Measurements from ENCODE around the gene CORT.
"Not testable (repeated sequence)": the region's sequence is repeated elsewhere in the genome, so short reads cannot be mapped to it uniquely, and the experiment has no call there.

The CORT gene

DNA sequence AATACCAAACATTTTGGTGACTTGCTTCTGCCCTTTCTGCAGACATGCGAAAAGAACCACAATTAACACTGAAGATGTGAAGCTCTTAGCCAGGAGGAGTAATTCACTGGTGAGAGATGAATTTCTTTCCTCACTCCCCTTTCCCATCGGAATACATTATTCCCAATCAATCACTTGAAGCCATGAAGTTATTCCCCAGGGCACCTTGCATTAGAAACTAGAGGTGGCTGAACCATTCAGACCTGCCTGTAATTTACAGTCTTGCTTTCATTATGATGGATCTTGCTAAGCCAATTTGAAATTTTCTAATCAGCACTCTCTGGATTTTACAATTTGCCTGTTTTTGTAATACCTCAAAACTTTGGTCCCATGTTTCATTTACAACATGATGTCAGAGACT is 9.5 kb upstream of the CORT start:
- DNase-seq = no peak

DNA sequence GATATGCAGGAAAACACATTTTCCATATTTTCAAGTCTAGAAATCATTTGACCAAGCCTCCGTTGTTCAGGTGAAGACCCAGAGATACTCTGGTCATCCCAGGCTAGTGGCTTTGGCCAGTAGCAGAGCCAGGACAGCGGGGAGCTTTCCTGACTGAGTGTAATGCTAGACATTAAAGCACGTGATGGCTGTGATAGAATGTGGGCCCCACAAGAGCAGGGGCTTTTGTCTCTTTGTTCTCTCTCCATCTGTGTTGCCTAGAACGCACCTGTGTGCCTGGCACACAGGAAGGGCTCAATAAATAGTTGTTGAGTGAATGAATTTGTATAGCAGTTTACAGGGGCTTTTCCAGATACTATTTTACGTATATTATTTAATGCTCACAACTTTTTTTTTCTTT is 9.0 kb upstream of the CORT start:
- DNase-seq = no peak

DNA sequence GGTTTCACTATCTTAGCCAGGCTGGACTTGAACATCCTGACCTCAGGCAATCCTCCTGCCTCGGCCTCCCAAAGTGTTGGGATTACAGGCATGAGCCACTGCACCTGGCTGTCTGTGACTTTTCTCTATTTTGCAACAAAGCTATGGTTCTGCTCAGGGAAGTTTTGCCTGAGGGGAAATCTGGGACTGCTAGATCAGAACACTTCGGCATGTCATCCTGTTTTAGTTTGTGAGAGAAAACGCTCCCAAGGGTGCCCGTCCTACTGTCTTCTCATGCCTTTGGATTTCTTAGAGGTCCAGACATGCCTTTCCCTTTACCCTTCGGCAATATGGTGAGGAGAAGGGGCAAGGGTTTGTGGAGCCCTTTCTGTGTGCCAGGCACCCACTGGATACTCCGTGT is 5.6 kb upstream of the CORT start:
- no peak for DNase-seq

DNA sequence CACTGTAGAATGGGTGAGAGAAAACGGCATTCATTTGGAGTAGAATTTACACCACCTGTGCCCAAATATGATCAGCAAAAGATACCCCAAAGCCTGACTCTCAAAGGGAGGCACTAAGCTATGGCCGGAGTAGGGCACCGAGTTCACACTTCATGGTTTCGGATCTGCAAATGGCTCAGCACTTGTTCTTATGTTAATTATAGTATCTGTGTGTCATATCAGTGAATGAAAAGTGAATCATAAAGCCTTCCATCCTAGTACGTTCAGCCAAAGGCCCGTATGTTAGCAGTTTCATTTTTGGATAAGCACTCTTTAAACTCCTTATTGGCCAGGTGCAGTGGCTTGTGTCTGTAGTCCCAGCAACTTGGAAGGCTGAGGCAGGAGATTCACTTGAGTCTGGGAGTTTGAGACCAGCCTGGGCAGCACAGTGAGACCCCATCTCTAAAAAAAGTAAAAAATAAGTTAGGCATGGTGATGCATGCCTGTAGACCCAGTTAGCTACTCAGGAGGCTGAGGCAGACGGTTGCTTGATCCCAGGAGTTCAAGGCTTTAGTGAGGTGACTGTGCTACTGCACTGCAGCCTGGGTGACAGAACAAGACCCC is 4.9 kb upstream of the CORT start:
- no peak for DNase-seq

DNA sequence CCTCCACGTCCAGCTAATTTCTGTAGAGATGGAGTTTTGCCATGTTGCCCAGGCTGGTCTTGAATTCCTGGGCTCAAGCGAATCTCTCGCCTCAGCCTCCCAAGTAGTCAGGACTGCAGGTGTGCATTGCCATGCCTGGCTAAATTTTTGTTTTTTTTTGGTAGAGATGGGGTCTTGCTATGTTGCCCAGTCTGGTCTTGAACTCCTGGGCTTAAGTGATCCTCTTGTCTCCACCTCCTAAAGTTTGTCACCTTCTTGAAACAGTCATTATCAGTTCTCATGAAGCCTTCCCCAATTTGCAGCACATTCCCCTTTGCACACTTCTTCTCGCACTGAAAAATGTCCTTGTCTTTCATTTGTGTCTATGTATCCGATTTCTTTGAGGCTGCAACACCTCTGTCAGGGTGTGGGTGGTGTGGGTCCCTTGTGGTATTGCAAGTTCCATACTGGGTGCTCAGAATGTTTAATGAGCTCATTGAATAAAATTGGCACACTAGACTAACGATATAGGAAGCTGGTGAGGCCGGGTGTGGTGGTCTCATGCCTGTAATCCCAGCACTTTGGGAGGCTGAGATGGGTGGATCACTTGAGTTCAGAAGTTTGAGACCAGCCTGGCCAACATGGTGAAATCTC is 2.9 kb upstream of the CORT start:
- DNase-seq = no peak

DNA sequence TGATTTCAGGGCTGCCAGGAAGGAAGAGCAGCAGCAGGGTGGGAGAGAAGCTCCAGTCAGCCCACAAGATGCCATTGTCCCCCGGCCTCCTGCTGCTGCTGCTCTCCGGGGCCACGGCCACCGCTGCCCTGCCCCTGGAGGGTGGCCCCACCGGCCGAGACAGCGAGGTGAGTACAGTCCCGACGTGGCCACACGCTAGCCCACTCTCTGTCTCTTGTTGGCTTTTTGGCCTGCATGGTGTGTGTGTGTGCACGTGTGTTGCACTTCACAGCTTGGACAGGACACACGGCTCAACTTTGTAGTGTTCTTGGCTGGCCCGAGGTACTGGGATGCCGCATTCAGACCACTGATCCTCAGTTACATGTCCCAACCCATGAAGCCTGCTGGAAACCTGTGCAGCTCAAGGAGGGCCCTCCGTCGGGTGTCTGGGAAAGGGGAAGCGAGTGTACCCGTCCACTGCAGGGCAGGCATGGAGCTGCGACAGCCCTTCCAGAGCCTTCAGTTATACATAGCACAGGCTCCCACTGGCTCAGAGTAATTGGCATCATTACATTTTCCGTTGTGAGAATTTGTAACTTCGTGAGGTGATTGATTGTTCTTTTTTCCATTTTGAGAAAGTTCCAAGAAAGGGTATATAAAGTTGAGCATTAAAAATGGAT is 454 bp downstream of the CORT start:
- DNase-seq = no peak

DNA sequence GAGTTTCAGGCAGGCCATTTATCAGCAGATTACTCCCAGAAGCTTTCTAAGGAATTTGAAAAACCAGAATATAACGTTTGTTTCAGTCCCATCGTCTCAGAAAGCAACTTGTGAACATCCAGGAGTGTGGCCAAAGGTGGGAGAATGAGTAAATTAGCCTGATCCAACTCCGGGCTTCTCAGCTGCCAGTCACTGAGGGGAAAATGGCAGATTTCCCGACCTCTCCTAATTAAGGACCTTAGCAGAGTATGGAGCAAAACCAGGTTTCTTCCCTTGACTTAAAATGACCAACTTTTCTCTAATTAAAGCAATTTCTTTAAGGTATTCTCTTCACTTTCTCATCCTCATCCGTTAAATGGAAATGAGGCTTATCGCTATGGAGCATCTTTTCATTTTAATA is 1.0 kb downstream of the CORT start:
- DNase-seq = no peak

DNA sequence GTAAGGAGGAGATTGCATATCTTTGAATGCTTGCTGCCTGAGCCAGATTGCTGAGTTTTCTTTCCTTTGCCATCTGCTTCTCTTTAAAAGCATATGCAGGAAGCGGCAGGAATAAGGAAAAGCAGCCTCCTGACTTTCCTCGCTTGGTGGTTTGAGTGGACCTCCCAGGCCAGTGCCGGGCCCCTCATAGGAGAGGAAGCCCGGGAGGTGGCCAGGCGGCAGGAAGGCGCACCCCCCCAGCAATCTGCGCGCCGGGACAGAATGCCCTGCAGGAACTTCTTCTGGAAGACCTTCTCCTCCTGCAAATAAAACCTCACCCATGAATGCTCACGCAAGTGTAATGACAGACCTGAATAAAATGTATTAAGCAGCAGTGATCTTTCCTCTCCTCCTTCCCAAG is 1.5 kb downstream of the CORT start:
- no peak for DNase-seq

DNA sequence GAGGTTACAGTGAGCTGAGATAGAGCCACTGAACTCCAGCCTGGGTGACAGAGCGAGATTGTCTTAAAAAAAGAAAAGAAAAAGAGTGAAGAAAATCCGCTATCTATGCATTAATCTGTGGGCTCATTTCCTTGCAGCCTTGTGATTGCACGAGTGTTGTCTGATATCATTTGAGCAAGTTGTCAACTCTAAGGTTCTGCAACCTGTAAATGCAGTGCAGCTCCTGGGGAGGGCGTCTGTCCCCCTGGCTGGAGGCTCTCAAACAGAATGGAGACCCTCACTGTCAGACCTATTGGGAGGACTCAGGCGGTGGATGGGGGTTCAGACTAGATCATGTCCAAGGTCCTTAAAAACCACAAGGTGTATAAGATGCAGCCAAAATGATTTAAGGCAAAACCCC is 6.2 kb downstream of the CORT start:
- no peak for DNase-seq

DNA sequence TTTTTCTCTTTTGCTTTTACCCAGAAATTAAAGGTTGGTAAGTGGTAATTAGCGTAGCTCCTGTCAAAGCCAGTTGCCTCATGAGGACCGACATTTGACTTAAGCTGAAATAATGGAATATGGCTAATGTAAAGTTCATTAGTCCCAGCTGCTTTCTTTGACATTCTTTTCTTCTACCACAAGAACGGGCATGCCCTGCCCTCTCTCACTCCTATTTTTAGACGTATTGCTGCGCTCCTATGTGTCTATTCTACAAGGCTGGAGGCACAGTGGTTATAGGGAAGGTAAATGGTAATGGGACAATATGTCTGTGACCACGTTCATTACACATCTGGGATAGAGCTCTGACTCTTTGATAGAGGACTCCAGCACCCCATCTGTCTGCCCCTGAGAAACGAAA is 6.8 kb downstream of the CORT start:
- DNase-seq = no peak

DNA sequence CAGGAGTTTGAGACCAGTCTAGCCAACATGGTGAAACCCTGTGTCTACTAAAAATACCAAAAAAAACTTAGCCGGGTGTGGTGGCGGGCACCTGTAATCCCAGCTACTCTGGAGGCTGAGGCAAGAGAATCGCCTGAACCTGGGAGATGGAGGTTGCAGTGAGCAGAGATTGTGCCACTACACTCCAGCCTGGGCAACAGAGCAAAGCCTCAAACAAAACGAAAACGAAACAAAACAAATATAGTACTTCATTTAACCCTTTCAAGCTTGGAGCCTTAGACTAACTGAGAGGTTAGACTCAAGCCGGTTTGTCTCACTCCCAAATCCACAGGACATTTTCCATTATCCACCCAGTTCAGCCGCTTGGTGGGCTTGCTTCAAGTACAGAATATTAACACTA is 7.6 kb downstream of the CORT start:
- DNase-seq = not testable (repeated sequence)

DNA sequence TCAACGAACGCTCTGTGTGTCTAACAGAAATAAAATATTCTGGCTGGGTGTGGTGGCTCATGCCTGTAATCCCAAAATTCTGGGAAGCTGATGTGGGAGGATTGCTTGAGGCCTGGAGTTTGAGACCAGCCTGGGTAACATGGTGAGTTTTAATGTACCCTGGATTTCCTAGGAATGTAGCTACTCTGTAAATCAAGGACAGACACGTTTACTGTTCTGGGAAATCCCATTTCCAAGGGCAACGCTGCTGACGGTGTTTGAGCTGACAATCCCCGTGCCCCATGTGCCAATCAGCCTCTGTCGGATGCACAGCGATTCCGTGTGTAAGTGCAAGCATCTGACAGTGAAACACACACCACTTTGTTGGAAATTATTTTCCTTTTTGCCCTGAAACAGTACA is 8.0 kb downstream of the CORT start:
- no peak for DNase-seq

DNA sequence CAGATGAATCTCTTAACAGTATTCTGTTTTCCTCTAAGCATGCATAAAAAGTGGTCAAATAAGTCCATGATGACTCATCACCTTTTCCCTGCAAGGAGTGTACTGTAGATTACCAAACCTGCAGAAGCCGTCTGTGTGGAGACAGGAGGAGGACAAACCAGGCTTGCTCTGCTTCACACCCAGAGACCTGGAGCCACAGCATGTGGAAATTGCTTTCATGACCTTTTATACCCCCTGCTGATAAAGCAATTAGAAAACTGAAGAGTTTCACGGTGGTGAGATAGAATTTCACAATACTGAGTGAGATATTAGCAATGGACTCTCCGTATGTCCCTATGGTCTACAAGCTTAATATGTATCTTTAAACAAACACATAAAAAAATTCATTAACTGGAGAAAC is 9.4 kb downstream of the CORT start:
- no peak for DNase-seq

DNA sequence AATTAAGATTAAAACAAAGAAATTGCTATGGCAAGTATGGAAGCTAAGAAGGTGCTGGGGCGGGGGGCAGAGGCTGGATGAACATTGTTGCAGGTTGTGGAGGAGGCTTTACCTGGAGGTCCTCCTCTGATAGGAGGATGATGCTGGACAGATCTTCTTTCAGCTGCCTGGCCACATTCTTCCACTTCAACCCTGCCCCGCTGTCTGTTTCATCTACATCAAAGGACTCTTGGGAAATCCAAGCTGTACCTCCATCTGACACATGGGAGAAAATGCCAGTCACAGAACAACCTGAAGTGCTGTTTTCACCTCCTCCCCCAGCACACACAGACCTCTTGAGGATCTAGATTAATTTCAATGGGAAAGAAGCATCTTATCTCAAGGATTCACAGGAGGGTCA is 17.2 kb downstream of the CORT start:
- DNase-seq = no peak

DNA sequence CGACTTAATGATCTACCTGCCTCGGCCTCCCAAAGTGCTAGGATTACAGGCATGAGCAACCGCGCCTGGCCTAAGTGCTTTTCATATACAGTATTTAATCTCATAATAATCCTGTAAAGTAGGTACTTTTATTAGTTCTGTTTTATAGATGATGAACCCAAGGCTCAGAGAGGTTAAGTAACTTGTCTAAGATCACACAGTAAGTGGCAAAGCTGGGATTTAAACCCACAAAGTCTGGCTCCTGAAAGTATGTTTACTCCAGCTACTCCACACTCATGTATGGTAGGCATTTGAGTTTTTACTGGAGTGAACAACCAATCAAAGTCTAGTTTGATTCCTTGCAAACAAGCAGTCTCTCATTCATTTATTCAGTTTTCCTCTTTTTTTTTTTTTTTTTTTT is 20.2 kb downstream of the CORT start:
- no peak for DNase-seq

DNA sequence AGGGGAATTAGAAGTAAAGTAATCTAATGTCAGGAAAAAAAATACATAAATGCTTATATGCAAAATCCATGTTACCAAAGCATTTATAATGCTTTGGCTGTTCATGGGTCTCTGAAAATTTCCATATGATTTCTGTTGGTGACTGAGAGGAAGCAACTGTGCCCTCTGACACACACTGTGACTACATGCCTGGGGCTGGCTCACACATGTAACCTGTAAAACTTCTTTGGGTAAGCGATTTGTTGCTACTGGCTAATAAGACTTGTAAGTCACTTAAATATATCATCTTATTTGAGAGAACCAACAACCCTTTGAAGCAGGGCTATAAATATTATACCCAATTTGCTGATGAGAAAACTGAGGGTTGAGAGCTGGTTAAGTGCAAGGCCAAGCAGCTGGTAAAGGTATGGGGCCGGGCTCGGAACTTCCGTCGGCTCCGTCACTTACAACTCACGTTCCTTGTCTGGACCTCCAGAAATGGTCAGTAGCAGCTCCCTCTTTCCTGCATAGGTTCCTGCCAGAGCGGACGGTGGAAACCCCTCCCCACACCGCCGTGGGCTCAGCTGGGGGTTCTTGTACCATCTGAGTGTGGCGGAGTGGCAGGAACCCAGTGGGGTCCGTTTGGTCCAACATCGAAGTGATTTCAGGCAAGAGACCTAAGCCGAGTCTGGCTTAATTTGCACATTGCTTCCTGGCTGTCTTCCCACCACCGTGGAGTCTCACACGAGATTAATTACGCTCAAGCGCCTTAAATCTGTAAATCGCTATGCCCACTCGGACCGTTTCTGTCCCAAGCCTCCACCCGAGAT is 21.8 kb downstream of the CORT start:
- no peak for DNase-seq

DNA sequence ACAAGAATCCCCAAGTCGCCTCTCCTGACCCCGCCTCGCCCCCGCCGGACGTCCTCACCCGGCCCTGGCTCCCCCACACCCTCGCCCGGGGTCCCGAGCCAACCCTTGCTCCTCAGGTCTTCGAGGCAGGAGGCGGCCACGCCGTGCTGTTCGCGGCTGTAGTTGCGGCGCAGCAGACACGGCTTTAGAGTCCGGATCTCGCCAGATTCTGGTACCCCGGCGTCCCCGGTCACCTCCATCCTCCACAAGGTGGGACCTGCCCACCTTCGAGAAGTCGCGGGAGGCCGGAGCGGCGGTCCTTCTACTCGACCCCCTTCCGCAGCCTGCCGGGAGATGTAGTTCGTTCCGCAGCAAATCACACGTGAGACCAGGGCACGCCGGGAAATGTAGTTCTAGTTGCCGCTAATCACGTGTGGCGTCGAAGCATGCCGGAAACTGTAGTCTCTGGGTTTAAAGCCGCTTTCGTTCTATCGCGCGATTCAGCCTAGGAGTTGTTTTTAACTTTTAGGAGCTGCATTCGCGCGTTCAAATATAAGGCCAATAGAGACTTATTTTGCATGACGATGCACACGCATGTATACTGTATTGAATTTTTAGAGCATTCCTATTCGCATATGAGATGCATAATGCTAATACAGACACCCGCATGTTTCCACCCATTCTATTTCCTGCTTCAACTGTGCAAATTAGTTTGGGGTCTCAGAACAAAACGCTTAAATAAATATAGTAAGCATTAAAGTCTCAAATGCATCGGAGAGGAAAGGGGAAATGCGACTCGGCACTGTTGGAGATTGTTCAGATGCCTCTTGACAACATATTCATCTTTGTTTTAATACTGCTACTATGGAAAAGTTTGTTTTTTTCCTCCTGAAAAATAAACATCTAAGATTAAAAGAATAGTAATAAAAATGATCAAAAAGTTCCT is 22.7 kb downstream of the CORT start, which contains the start of gene DFFA:
Gene DFFA, minus strand, starts transcription at position 310 of the 925 bp plus-strand sequence. Its CDS starts 71 bp downstream, at position 239.
- DNase-seq = peak; percentile 96

DNA sequence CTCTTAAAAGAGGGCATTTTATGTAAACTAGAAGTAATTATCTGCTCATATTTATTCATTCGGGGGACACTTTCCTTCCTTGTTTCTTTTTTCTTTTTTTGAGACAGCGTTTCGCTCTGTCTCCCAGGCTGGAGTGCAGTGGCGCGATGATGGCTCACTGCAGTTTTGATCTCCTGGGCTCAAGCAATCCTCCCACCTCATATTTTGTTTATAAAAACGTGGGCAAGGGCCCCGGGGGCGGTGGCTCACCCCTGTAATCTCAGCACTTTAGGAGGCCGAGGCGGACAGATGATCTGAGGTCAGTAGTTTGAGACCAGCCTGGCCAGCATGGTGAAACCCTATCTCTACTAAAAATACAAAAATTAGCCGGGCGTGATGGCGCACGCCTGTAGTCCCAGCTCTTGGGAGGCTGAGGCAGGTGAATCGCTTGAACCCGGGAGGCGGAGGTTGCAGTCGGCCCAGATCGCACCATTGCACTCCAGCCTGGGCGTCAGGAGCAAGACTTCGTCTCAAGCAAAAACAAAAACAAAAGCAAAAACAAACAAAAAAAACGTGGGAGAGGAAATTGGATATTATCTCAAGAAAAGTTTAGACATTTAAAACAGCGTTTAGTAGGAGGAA is 23.4 kb downstream of the CORT start:
- no peak for DNase-seq

DNA sequence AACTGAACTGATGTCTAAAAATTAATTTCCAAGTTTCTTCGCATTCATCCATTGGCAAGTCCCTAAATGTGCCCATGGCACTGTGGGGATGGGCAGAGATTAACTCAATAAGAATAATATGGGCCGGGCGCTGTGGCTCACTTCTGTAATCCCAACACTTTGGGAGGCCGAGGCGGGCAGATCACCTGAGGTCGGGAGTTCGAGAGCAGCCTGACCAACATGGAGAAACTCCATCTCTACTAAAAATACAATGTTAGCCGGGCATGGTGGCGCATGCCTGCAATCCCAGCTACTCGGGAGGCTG is 24.4 kb downstream of the CORT start:
- not testable (repeated sequence) for DNase-seq

DNA sequence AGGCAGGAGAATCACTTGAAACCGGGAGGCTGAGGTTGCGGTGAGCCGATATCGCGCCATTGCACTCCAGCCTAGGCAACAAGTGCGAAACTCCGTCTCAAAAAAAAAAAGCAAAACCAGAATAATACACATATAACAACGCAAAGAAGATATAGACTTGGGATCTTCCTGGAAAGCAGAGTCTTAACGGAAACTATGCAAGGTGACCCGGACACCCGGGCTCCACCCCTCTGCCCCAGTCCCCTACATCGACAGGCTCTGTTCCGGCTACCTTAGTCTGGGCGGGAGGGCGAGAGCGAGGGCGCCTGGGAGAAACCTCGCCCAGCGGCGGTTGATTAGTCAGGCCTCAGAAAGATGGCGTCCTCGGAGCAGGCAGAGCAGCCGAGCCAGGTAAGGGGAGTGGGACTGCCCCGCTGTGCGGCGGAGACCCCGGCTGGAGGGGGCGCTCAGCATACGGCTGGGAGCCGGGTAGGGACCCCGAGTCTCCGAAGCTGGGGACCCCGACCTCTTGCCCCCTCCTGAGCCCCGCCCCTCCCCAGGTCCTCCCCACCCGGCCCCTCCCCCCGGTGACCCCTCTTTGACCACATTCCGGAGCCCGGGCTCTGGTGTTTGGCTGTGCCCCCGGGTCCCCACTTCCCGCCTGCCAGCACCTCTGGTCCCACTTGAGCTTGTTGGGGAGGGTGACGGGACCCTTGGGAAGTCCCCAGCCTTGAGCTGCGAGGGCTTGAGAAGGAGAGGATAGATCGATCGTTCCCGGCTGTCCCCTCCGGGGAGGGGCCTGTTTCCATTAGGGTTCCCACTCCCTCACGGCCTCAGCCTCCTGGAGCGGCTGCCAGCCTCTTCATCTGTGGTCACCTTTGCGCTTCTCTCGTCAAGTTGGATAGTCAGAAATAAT is 25.0 kb downstream of the CORT start, which contains the start of gene PEX14:
Gene PEX14, plus strand, starts transcription at position 338 of the 895 bp plus-strand sequence. Its CDS starts 17 bp downstream, at position 355.
- peak; percentile 91 for DNase-seq

DNA sequence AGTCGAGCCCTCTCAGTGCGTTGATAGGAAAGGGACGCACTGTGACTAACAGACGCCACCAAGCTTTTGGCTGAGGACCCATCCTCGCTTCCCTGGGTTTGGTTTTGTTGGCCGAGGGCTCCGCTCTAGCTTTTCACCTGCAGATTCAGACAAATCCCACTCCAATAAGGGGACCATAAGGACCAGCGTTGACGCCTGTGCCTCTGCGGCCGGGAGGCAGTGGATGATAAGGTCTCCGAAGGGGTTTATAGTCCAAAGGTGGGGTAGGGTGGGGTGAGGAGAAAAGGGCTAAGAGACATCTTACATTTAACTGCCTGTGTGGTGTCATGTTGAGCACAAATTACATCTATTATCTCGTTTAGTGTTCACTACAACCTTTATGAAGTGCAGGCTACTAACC is 25.7 kb downstream of the CORT start:
- DNase-seq = no peak
